H1 (cell line): ENCODE data around the gene OSBPL3.

Experiments
- ATF3 ChIP-seq: IDR thresholded peaks from 2 replicates; pipeline ENCODE4 v1.6.1; 2011; ENCODE audit warnings: low read depth, mild to moderate bottlenecking, low read length; ENCODE audit not compliant: insufficient read depth
- CHD7 ChIP-seq: fragments of 300-600 bp; sonication (generic); IDR thresholded peaks from 2 replicates; pipeline ENCODE4 v1.7.1; 2012; ENCODE audit warnings: low read length, moderate library complexity, mild to moderate bottlenecking, inconsistent platforms; ENCODE audit not compliant: insufficient replicate concordance
- CTCF ChIP-seq, 3 experiments: IDR thresholded peaks; 1 replicate in 2 of 3; 2 replicates in 1 of 3; pipeline versions ENCODE4 v1.5.1 to v1.6.1; 2011; ENCODE audit warnings: low read length in 3 of 3, mild to moderate bottlenecking in 3 of 3, inconsistent platforms in 2 of 3, low read depth in 1 of 3, moderate library complexity in 1 of 3; ENCODE audit not compliant: insufficient read depth in 1 of 3; ENCODE audit errors: control extremely low read depth in 1 of 3
- EZH2 ChIP-seq: fragments of 200-600 bp; sonication (generic); IDR thresholded peaks from 2 replicates; pipeline ENCODE4 v1.7.1; 2012; ENCODE audit warnings: low read depth, mild to moderate bottlenecking, moderate library complexity, low read length, inconsistent platforms; ENCODE audit not compliant: severe bottlenecking
- POLR2A ChIP-seq, 2 experiments: IDR thresholded peaks; 1 replicate in 1 of 2; 2 replicates in 1 of 2; pipeline ENCODE4 v1.6.1; 2011; ENCODE audit warnings: low read depth in 2 of 2, low read length in 2 of 2, mild to moderate bottlenecking in 2 of 2; ENCODE audit errors: control extremely low read depth in 1 of 2
- RFX5 ChIP-seq: IDR thresholded peaks from 2 replicates; pipeline ENCODE4 v1.6.1; 2011; ENCODE audit warnings: low read depth, low read length, improper control_type of control experiment, borderline replicate concordance
- SUZ12 ChIP-seq: fragments of 200-600 bp; sonication (generic); IDR thresholded peaks from 2 replicates; pipeline ENCODE4 v1.6.1; 2012; ENCODE audit warnings: mild to moderate bottlenecking, inconsistent platforms, low read length, moderate library complexity, mixed read lengths

DNA sequence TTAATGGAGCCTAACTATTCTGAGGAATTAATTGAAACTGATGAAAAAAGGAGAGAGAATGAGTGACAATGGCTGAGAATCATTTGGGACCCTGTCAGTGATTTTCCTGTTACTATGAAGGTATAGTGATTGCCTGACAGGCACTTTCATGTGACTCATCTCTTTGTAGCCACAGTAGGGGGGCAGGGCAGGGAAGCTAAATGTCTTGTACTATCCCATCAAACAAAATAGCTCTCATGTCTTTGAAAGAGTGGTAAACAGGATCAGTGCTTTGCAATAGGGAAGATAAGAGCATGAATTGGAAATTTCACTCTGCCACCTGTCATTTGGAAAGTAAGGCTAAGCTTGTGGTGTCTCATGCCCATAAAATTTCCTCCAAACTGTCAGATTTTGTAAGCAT, 128.2 kb downstream of the OSBPL3 start:
- TF ChIP-seq POLR2A (IDR thresholded peaks at IDR 0.05; ENCODE audit: control extremely low read depth in 1 of 2, low read depth in 2 of 2, low read length in 2 of 2) (no peak), EZH2 (no peak), RFX5 (no peak), CTCF (IDR thresholded peaks at IDR 0.05; ENCODE audit: control extremely low read depth in 1 of 3, insufficient read depth in 1 of 3, low read depth in 1 of 3, low read length in 3 of 3) (no peak), SUZ12 (no peak), ATF3 (no peak), CHD7 (no peak)
